Measurements from ENCODE around the gene GAGE12C.
"Not testable (repeated sequence)": the region's sequence is repeated elsewhere in the genome, so short reads cannot be mapped to it uniquely, and the experiment has no call there.

DNA sequence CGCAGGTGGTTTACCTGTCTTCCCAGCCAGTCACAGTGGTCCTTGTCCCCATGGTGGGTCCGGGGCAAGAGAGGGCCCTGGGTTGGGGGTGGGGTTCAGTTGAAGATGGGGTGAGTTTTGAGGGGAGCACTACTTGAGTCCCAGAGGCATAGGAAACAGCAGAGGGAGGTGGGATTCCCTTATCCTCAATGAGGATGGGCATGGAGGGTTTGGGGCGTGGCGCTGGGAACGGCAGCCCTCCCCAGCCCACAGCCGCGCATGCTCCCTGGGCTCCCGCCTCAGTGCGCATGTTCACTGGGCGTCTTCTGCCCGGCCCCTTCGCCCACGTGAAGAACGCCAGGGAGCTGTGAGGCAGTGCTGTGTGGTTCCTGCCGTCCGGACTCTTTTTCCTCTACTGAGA, 28.6 kb downstream of the GAGE12C start, which contains the start of gene GAGE12F:
- TF ChIP-seq, protein P1, sequence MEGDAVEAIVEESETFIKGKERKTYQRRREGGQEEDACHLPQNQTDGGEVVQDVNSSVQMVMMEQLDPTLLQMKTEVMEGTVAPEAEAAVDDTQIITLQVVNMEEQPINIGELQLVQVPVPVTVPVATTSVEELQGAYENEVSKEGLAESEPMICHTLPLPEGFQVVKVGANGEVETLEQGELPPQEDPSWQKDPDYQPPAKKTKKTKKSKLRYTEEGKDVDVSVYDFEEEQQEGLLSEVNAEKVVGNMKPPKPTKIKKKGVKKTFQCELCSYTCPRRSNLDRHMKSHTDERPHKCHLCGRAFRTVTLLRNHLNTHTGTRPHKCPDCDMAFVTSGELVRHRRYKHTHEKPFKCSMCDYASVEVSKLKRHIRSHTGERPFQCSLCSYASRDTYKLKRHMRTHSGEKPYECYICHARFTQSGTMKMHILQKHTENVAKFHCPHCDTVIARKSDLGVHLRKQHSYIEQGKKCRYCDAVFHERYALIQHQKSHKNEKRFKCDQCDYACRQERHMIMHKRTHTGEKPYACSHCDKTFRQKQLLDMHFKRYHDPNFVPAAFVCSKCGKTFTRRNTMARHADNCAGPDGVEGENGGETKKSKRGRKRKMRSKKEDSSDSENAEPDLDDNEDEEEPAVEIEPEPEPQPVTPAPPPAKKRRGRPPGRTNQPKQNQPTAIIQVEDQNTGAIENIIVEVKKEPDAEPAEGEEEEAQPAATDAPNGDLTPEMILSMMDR (IDR thresholded peaks at IDR 0.05) = not testable (repeated sequence)
- not testable (repeated sequence) for TF ChIP-seq POLR2A (IDR thresholded peaks at IDR 0.05)
